ENCODE results near the gene GOT2.
A peak's percentile ranks its signal among the peaks of the same experiment; 100 is the strongest.
"Not testable (repeated sequence)": the region's sequence is repeated elsewhere in the genome, so short reads cannot be mapped to it uniquely, and the experiment has no call there.

Gene GOT2

GRCh38 chr16:58670946-58671583 lies 63.1 kb downstream of the GOT2 start:
- no peak overlapping the region for H3K4me3 ChIP-seq (ENCODE audit: low read length)
- TF ChIP-seq, protein P1, sequence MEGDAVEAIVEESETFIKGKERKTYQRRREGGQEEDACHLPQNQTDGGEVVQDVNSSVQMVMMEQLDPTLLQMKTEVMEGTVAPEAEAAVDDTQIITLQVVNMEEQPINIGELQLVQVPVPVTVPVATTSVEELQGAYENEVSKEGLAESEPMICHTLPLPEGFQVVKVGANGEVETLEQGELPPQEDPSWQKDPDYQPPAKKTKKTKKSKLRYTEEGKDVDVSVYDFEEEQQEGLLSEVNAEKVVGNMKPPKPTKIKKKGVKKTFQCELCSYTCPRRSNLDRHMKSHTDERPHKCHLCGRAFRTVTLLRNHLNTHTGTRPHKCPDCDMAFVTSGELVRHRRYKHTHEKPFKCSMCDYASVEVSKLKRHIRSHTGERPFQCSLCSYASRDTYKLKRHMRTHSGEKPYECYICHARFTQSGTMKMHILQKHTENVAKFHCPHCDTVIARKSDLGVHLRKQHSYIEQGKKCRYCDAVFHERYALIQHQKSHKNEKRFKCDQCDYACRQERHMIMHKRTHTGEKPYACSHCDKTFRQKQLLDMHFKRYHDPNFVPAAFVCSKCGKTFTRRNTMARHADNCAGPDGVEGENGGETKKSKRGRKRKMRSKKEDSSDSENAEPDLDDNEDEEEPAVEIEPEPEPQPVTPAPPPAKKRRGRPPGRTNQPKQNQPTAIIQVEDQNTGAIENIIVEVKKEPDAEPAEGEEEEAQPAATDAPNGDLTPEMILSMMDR (IDR thresholded peaks at IDR 0.05; ENCODE audit: insufficient read depth, low read depth, low read length, missing control alignments) = no peak
- no peak for DNase-seq (ENCODE audit: low read depth)

- H3K4me3 ChIP-seq (ENCODE audit: low read length) = no peak overlapping the region
- TF ChIP-seq, protein P1 (IDR thresholded peaks at IDR 0.05; ENCODE audit: insufficient read depth, low read depth, low read length, missing control alignments) = no peak
- DNase-seq (ENCODE audit: low read depth) = no peak
Observed at GRCh38 chr16:58670177-58670576, 63.9 kb downstream of the GOT2 start.

DNA sequence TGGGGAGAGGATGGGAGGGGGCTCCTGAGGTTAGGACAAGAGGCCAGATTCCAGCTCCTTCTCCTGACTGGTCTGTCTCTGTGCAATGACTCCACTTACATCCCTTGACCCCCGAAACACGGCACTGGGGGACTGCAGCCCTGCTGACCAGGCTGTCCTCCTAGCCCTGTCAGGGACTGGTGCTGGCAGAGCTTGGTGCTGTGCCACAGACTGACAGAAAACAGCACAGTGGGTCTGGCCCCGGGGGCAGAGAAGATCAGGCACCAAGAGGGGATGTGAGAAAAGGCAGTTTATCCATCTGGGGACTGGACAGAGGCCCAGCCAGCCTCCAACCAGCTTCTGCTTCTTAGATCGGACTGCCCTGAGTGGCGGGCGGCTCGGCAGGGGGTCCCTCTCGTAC lies 68.9 kb downstream of the GOT2 start:
- TF ChIP-seq, protein P1 (IDR thresholded peaks at IDR 0.05; ENCODE audit: insufficient read depth, low read depth, low read length, missing control alignments) = no peak
- H3K4me3 ChIP-seq (ENCODE audit: low read length) = no peak overlapping the region
- DNase-seq (ENCODE audit: low read depth) = no peak

- H3K4me3 ChIP-seq (ENCODE audit: low read length) = no peak overlapping the region
- TF ChIP-seq, protein P1 (IDR thresholded peaks at IDR 0.05; ENCODE audit: insufficient read depth, low read depth, low read length, missing control alignments) = peak; percentile 77
- peak; percentile 87 for DNase-seq (ENCODE audit: low read depth)
Observed at GRCh38 chr16:58661199-58661830, 72.8 kb downstream of the GOT2 start.

DNA sequence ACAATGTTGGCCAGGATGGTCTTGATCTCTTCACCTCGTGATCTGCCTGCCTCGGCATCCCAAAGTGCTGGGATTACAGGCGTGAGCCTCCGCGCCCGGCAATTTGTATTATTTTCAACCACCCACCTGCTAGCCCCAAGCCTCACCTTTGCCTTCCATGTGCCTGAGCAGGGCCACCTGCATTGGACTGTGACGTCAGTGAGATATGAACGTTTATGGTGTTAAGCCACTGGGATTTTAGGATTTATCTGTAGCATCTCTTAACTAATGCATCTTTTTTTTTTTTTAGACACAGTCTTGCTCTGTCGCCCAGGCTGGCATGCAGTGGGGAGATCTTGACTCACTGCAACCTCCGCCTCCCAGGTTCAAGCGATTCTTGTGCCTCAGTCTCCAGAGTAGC lies 74.2 kb downstream of the GOT2 start:
- DNase-seq (ENCODE audit: low read depth) = not testable (repeated sequence)

DNA sequence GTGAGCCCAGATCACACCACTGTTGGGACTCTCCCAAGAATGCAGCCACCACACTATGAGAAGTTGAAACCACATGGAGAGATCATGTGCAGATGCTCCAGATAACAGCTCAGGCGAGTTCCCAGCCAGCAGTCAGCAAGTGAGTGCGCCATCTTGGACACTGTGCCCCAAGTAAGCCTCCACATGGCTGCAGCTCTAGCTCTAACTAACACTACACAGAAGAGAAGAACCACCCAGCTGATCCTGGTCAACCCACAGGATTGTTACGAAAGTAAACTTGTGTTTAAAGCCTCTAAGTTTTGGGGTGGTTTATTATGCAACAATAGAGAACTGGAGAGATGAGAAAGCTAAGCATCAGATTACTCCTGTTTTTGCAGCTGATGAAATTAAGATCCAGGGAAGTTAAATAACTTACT lies 75.3 kb downstream of the GOT2 start:
- TF ChIP-seq, protein P1 (IDR thresholded peaks at IDR 0.05; ENCODE audit: insufficient read depth, low read depth, low read length, missing control alignments) = no peak
- no peak for DNase-seq (ENCODE audit: low read depth)
- H3K4me3 ChIP-seq (ENCODE audit: low read length) = no peak overlapping the region

More for the DNA sequence above, 74.2 kb downstream of the GOT2 start:
- H3K4me3 ChIP-seq (ENCODE audit: low read length) = not testable (repeated sequence)

Data from epithelial cell of esophagus (primary cell).